HG03175 (cell line): ENCODE results near the gene PNO1.

Source experiments
- ATAC-seq: cut with Tn5 transposase; IDR thresholded peaks from one replicate; pipeline ENCODE4 v1.9.1; 2021; ENCODE audit warnings: mild to moderate bottlenecking, moderate library complexity; ENCODE audit not compliant: unreplicated experiment

PNO1 gene

GRCh38 chr2:68193144-68193543, 35.5 kb downstream of the PNO1 start:
- no peak for ATAC-seq

DNA sequence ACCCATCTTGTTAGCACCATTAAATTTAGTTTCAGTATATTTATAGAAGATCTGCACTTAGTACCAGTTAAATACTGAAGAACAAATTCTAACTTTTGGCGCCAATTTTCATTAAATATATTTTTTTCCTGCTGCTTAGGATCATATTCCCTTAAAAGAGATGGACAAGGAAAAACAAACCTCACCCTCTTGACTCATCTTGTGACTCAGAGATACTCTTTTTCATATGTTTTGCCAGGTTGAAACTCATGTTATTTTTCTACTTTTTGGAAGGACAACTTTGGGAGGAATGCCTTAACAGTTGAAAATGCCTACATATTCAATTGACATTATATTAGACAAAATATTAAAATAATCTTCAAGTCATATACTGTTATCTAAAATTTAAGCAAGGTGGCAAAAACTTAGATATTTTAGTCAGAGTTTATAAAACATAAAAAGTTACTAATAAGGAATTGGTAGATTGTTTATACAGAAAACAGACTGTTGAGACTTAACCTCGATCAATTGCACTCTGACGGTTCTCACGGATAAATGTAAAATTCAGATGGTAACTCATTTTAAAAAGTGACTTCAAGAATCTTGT, 36.2 kb downstream of the PNO1 start:
- ATAC-seq: no peak

DNA sequence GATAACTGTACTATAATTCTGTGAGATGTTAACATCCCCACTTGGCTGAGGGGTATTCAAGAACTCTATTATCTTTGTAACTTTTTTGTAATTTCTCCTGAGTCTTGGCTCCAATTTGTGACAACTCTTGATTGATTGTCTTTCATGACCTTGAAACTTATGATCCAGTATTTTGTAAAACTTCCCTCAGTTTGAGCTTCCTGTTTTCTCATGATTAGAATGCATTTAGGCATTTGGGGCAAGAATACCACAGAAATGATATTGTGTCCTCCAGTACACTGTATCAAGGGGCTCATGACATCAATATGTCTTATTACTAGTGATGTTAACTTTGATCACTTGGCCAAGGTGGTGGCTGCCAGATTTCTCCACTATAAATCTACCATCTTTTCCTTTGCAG, 37.4 kb downstream of the PNO1 start:
- ATAC-seq: no peak

GRCh38 chr2:68196120-68196716, 38.5 kb downstream of the PNO1 start:
- no peak for ATAC-seq

GRCh38 chr2:68200157-68200787, 42.6 kb downstream of the PNO1 start:
- ATAC-seq: no peak

DNA sequence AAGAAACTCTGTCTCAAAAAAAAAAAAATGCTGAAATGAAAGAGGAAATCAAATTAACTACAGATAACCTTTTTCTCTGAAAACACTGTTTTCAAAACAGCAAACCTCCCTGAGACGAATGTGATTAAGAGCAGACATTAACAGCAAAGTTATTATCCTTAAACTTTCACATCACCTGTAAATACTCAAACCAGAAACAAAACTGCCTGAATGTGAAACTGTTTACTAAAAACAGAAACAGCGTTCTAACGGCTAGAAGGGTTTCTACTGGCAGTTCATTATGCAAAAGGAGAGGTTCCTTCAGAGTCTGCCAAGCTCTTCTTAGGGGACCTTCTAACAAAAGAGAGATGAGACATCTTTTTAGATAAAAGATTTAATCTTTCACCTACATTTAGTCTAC, 45.9 kb downstream of the PNO1 start:
- peak; percentile 93 for ATAC-seq

- no peak for ATAC-seq
Measured at GRCh38 chr2:68206793-68207192, 49.1 kb downstream of the PNO1 start.

- ATAC-seq: peak; percentile 77
Measured at GRCh38 chr2:68214381-68214780, 56.7 kb downstream of the PNO1 start.

DNA sequence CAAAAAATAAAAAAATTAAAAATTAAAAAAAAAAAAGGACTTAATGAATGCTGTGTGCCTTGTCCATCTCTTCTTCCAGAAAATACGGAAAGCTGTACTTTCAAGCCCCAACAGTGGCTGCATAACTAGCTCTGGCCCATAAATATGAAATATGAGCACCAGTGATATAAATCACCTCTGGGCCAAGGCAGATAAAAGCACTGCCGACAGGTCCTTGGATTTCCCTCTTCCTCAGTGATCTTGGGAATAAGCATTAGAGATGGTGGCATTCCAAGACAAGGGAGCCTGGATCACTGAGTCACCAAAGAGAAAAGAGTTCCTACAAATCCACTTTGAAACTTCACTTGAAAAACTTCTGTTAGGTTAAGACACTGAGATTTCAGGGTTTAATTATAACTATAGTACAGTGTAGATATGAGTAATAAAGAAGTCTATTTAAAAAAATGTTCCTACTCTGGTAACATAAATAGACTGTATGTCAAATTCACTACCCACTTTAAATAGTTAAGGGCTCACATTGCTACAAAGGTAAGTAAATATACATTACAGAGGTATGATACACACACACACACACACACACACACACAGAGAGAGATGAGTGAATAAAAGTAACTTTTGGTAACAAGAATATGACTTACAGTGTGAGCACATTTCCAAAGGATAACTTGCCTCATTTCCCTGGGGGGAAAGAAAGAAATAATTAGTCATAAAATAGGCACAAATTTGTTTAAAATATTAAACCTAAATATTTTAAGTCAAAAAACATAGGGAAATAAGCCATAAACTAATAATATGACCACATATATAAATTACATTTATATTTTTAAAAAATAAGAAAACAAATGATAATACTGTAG, 59.0 kb downstream of the PNO1 start:
- no peak for ATAC-seq

- no peak for ATAC-seq
Measured at GRCh38 chr2:68217729-68218128, 60.0 kb downstream of the PNO1 start.

- no peak for ATAC-seq
Measured at GRCh38 chr2:68218343-68218901, 60.7 kb downstream of the PNO1 start.

- no peak for ATAC-seq
Measured at GRCh38 chr2:68222287-68222686, 64.6 kb downstream of the PNO1 start.

GRCh38 chr2:68223419-68223818, 65.7 kb downstream of the PNO1 start:
- no peak for ATAC-seq

GRCh38 chr2:68225119-68225632, 67.5 kb downstream of the PNO1 start:
- ATAC-seq: no peak
